DMS53 (cell line): ENCODE data around the gene NDE1.

Source experiments
- DNase-seq: peaks from one replicate; lab custom pipeline; 2025; lab: John Stamatoyannopoulos, UW

NDE1 gene

DNA sequence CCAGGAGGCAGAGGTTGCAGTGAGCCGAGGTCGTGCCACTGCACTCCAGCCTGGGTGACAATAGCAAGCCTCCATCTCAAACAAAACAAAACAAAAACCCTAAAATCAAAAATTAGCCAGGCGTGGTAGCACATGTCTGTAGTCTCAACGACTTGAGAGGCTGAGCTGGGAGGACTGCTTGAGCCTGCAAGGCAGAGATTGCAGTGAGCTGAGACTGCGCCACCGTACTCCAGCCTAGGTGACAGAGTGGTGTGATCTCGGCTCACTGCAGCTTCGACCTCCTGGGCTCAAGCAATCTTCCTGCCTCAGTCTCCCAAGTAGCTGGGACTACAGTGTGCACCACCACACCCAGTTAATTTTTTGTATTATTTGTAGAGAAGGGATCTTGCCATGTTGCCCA lies 119.2 kb downstream of the NDE1 start:
- DNase-seq: no peak

DNA sequence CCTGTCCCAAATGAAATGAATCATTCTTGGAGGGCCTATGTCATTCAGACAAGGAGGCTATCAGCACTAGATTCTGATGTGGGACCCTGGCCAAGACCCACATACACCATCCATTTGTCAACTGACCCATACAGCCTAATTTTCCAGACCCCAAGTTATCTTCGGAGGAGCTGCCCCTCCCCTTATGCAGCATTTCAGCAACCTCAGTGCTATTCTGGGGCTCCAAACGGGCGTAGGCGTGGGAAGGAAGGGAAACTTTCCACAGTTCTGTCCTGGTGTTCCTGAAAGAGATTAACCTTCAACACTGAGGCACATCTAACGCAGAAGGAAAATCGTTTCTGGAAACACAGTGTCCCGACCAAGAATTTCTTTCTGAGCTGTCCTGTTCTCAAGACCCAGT lies 120.1 kb downstream of the NDE1 start:
- DNase-seq: no peak

DNA sequence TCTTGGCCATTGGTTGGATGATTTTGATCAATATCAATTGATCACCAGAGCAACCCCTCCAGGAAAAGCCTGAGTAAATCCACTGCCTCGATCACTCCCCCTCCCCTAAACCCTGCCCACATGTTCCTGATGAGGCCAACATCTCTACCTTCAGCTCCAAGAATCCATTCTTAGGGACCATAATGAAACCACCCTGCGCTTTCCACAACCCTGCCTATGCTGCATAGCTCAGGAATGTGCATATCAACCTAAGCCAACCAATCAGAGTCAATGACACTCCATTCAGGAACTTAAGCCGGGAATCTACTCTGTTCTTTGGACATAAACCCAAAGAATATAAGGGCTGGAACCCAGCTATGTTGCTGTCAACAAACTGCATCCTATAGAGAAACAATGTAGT lies 120.5 kb downstream of the NDE1 start:
- DNase-seq: no peak

DNA sequence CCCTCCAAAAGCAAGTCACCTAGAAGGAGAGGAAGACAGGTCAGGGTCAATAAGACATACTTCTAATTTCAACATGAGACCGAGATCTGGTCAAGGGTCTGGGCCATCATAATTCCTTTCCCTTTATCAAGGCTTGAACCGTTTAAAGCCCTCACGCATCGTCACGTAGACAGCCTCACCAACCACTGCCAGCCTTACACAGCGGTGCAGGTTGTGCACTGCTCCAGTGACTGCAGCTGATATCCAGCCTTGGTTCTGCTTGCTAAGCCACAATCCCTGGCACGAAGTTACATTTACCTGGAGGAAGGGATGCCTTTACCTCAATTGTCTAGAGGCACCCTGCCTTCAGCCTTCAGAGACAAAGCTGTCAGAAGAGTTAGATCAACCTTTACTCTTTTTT lies 121.6 kb downstream of the NDE1 start:
- DNase-seq: no peak

DNA sequence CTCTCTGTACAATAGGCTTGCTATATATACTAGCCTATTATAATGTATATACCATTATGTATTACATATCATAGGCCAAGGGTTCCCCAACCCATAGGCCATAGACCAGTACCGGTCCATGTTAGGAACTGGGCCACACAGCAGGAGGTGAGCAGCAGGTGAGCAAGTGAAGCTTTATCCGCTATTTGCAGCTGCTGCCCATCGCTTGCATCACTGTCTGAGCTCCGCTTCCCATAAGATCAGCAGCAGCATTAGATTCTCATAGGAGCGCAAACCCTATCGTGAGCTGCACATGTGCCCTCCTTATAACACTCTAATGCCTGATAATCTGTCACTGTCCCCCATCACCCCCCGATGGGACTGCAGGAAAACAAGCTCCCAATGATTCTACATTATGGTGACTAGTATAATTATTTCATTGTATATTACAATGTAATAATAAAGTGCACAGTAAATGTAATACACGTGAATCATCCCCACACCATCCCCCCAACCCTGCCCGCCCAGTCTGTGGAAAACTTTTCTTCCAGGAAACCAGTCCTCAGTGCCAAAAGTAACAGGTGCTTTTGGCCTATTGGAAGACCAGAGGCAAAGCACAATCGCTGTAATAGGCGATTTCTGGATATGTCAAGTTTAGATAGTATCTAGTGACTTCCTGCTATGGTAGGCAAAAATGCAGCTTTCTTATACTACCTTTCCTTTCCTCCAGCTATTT lies 122.7 kb downstream of the NDE1 start:
- DNase-seq: no peak

DNA sequence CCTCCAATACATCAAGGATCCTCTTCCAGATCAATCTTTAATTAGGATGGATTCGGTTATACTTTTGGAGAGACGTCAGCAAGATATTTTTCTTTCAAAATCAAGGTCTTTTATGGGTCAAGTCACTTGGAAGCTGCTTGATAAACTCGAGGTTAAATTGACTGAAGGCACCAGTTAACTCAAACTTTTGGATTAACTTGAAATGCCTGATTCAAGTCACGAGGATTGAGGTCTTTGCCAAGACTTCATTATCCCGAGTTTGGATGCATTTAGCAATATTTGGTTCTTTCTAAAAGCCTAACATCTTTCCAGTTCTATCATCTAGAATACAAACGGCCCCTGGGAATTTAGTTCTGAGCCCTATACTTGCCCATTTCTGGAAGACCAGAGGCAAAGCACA lies 123.9 kb downstream of the NDE1 start:
- DNase-seq: no peak

DNA sequence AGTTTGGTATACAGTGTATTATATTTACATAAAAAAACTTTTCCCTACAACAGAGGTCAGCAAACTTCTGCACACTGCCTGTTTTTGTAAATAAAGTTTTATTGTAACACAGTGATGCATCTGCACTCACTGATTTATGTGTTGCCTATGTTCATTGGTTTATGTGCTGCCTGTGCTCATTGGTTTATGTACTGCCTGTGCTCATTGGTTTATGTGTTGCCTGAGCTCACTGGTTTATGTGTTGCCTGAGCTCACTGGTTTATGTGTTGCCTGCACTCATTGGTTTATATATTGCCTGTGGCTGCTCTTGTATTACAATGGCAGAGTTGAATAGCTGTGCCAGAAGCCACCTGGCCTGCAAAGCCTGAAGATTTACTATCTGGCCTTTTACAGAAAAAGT lies 125.2 kb downstream of the NDE1 start:
- no peak for DNase-seq

DNA sequence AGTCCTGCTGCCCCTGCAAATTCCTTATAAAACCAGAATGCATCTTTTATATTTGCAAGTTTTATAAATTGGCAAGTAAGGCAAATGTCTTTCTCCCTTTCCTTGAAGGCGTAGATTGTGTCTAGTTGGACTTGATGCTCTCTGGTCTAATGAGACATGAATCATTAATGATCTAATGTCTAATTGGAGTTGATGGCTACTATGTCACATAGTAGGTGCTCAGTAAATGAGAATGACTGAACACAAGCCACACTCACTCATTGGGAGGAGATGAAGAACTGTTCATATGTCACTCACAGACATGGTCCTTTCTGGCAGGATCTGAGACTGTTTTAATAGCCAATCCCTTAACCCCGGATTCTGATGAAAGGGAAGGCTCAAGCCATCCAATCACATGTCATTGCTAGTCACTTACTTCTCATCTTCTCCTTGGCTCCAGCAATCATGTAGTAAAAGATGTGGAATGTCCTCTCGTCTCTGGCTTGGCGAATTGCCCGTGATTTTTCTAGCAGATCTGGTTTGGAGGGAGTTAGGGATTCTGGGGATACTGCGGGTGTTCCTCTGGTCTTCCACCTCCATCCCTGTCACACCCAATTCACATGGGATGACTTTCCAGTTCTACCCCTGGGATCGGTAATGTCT lies 125.7 kb downstream of the NDE1 start:
- DNase-seq: no peak
